CD4-positive, alpha-beta T cell treated with Interferon alpha-2 for 1 hour (primary cell): ENCODE data around the gene ZNF541.
A peak's percentile ranks its signal among the peaks of the same experiment; 100 is the strongest.
"Not testable (repeated sequence)": the region's sequence is repeated elsewhere in the genome, so short reads cannot be mapped to it uniquely, and the experiment has no call there.

Experiments
- DNase-seq, 2 donors: peaks; one replicate each; pipeline ENCODE4 v3.0.0-alpha.2; 2020 to 2022

The ZNF541 gene

GRCh38 chr19:47573071-47574026 is at the start of gene ZNF541:
Gene ZNF541 (minus strand): TSS chr19:47573148. CDS start chr19:47555856, 17,292 bp downstream.
- peak; percentile 88 to 92 for DNase-seq

GRCh38 chr19:47619763-47620162 is 46.8 kb upstream of the ZNF541 start:
- no peak for DNase-seq

- DNase-seq = no peak
Measured at GRCh38 chr19:47618771-47619170, 45.8 kb upstream of the ZNF541 start.

GRCh38 chr19:47615714-47616113 is 42.8 kb upstream of the ZNF541 start:
- no peak for DNase-seq

GRCh38 chr19:47615230-47615629 is 42.3 kb upstream of the ZNF541 start:
- DNase-seq = no peak

GRCh38 chr19:47614559-47614958 is 41.6 kb upstream of the ZNF541 start:
- DNase-seq = no peak

- no peak for DNase-seq
Measured at GRCh38 chr19:47614021-47614295, 41.0 kb upstream of the ZNF541 start.

- DNase-seq = no peak
Measured at GRCh38 chr19:47613165-47614020, 40.4 kb upstream of the ZNF541 start.

- no peak for DNase-seq
Measured at GRCh38 chr19:47610902-47611301, 38.0 kb upstream of the ZNF541 start.

- peak; percentile 36 to 59 for DNase-seq
Measured at GRCh38 chr19:47609906-47610894, 37.3 kb upstream of the ZNF541 start.

- peak; percentile 82 to 86 for DNase-seq
Measured at GRCh38 chr19:47608969-47609905, 36.3 kb upstream of the ZNF541 start, which contains the start of gene BICRA. Gene BICRA (plus strand): TSS chr19:47609134. CDS start chr19:47673575, 64,441 bp downstream.

- DNase-seq = peak; percentile 95 to 97
Measured at GRCh38 chr19:47608074-47608918, 35.3 kb upstream of the ZNF541 start.

- DNase-seq = no peak
Measured at GRCh38 chr19:47607564-47608073, 34.7 kb upstream of the ZNF541 start.

- DNase-seq = no peak
Measured at GRCh38 chr19:47603706-47604565, 31.0 kb upstream of the ZNF541 start.

- no peak for DNase-seq
Measured at GRCh38 chr19:47601180-47601904, 28.4 kb upstream of the ZNF541 start.

- DNase-seq = peak; percentile 100
Measured at GRCh38 chr19:47600246-47601179, 27.6 kb upstream of the ZNF541 start.

- not testable (repeated sequence) for DNase-seq
Measured at GRCh38 chr19:47599671-47600245, 26.8 kb upstream of the ZNF541 start.
